Hepatocyte (in vitro differentiated cells): ENCODE results near the gene LLGL2. TPM values are rescaled to one million over a fixed set of nuclear protein-coding genes. Genes with fewer than 3 reads are reported as not detected.

Source experiments
- DNase-seq: peaks from one replicate; pipeline ENCODE4 v3.0.0-alpha.2; 2016; ENCODE audit warnings: low spot score
- H2AFZ ChIP-seq: fragments of 200-600 bp; sonication (generic); 2 replicates; pipeline ENCODE4 v1.6.0; 2016; ENCODE audit warnings: antibody characterized with exemption, mild to moderate bottlenecking
- H3K27ac ChIP-seq: fragments of 200-600 bp; sonication (generic); 2 replicates; pipeline ENCODE4 v1.5.1; 2016; ENCODE audit warnings: mild to moderate bottlenecking
- H3K27me3 ChIP-seq: fragments of 200-600 bp; sonication (generic); 2 replicates; pipeline ENCODE4 v1.6.1; 2016
- H3K36me3 ChIP-seq: fragments of 200-600 bp; sonication (generic); replicated peaks from 2 replicates; pipeline ENCODE4 v1.5.1; 2016; ENCODE audit warnings: low read depth; ENCODE audit not compliant: insufficient read depth
- H3K4me1 ChIP-seq: fragments of 200-600 bp; sonication (generic); 2 replicates; pipeline ENCODE4 v1.5.1; 2016; ENCODE audit warnings: mild to moderate bottlenecking, moderate library complexity; ENCODE audit not compliant: insufficient read depth
- H3K4me2 ChIP-seq: fragments of 200-600 bp; sonication (generic); 2 replicates; pipeline ENCODE4 v1.6.0; 2016
- H3K4me3 ChIP-seq: fragments of 200-600 bp; sonication (generic); 2 replicates; pipeline ENCODE4 v1.5.1; 2016; ENCODE audit warnings: mild to moderate bottlenecking
- H3K79me2 ChIP-seq: fragments of 200-600 bp; sonication (generic); 2 replicates; pipeline ENCODE4 v1.6.0; 2017; ENCODE audit warnings: mild to moderate bottlenecking
- H3K9me2 ChIP-seq: fragments of 200-600 bp; sonication (generic); replicated peaks from 2 replicates; pipeline ENCODE4 v1.6.0; 2017; ENCODE audit warnings: mild to moderate bottlenecking; ENCODE audit not compliant: insufficient read depth
- H3K9me3 ChIP-seq: fragments of 200-600 bp; sonication (generic); 2 replicates; pipeline ENCODE4 v1.5.1; 2016; ENCODE audit warnings: low read depth, mild to moderate bottlenecking
- H4K20me1 ChIP-seq: fragments of 200-600 bp; sonication (generic); 2 replicates; pipeline ENCODE4 v1.6.0; 2016; ENCODE audit warnings: mild to moderate bottlenecking; ENCODE audit not compliant: insufficient read depth, poor library complexity, severe bottlenecking
- CTCF ChIP-seq: fragments of 200-600 bp; sonication (generic); IDR thresholded peaks from 2 replicates; pipeline ENCODE4 v1.5.1; 2016; ENCODE audit warnings: antibody characterized with exemption, mild to moderate bottlenecking; ENCODE audit not compliant: poor library complexity
- EZH2 ChIP-seq: fragments of 200-600 bp; sonication (generic); IDR thresholded peaks from 2 replicates; pipeline ENCODE4 v1.6.1; 2016; ENCODE audit warnings: antibody characterized with exemption, mild to moderate bottlenecking, borderline replicate concordance
- EZH2phosphoT487 ChIP-seq: fragments of 200-600 bp; sonication (generic); IDR thresholded peaks from one replicate; pipeline ENCODE4 v1.6.1; 2018; ENCODE audit warnings: antibody characterized with exemption, mild to moderate bottlenecking, low read depth, moderate library complexity; ENCODE audit not compliant: unreplicated experiment, severe bottlenecking
- WGBS: methylation state at CpG from one replicate; pipeline ENCODE4 v1.1.6; 2016; ENCODE audit warnings: low lambda C conversion rate; ENCODE audit errors: missing lambda C conversion rate; 5-methylcytosine and 5-hydroxymethylcytosine counted together
- polyA plus RNA-seq: library from polyadenylated mRNA; unstranded; fragments of >200 nt; fragmentation: Nextera tagmentation; extraction: Ambion mirVana; gene quantifications from 2 replicates; pipeline ENCODE4 v1.2.1, GENCODE V29; 2016
- total RNA-seq: library from RNA; depleted of rRNA; stranded (reverse); fragments of >200 nt; gene quantifications from 2 replicates; pipeline ENCODE4 v1.2.3, GENCODE V29; 2014

The LLGL2 gene
- total and polyA plus RNA-seq, 2 experiments from 2014 or later: 81.8 to 154 TPM

GRCh38 chr17:75557852-75558665 lies 32.6 kb downstream of the LLGL2 start:
- no peak overlapping the region for H2AFZ ChIP-seq
- no peaks in the 10 kb centered on the region for H4K20me1 ChIP-seq
- whole genome bisulfite sequencing: 88% methylated on average over 18 of the region's 18 CpGs
- TF ChIP-seq CTCF (no peak), EZH2phosphoT487 (no peak), EZH2 (no peak)
- H3K27me3 ChIP-seq: no peaks in the 10 kb centered on the region
- H3K9me2 ChIP-seq: no peaks in the 10 kb centered on the region
- H3K4me1 ChIP-seq: peaks cover 26% of the 10 kb centered on the region
- no peaks in the 10 kb centered on the region for H3K36me3 ChIP-seq
- peak overlapping the region; percentile 80 for H3K27ac ChIP-seq
- DNase-seq: no peak
- H3K79me2 ChIP-seq: peaks cover 21% of the 10 kb centered on the region
- H3K4me2 ChIP-seq: peak overlapping the region; percentile 52
- H3K4me3 ChIP-seq: no peak overlapping the region
- no peaks in the 10 kb centered on the region for H3K9me3 ChIP-seq

- H3K27me3 ChIP-seq: no peaks in the 10 kb centered on the region
- H3K9me3 ChIP-seq: no peaks in the 10 kb centered on the region
- H2AFZ ChIP-seq: no peak overlapping the region
- H3K9me2 ChIP-seq: no peaks in the 10 kb centered on the region
- no peak overlapping the region for H3K4me2 ChIP-seq
- H3K4me1 ChIP-seq: peaks cover 19% of the 10 kb centered on the region
- no peaks in the 10 kb centered on the region for H4K20me1 ChIP-seq
- H3K79me2 ChIP-seq: peaks cover 16% of the 10 kb centered on the region
- TF ChIP-seq CTCF (no peak), EZH2 (no peak), EZH2phosphoT487 (no peak)
- H3K4me3 ChIP-seq: no peak overlapping the region
- H3K27ac ChIP-seq: no peak overlapping the region
- no peak for DNase-seq
- H3K36me3 ChIP-seq: no peaks in the 10 kb centered on the region
- 91% methylated on average over 26 of the region's 38 CpGs for WGBS
Observed at GRCh38 chr17:75558666-75559530, 33.4 kb downstream of the LLGL2 start.

- WGBS: 91% methylated on average over 9 of the region's 9 CpGs
- Histone ChIP-seq H3K36me3 (no peaks in the 10 kb centered on the region), H3K4me2 (no peak overlapping the region)
Observed at GRCh38 chr17:75559958-75560533, 34.5 kb downstream of the LLGL2 start.

More at GRCh38 chr17:75559958-75560533, 34.5 kb downstream of the LLGL2 start:
- Histone ChIP-seq H3K27me3 (no peaks in the 10 kb centered on the region), H3K9me3 (no peaks in the 10 kb centered on the region), H3K9me2 (no peaks in the 10 kb centered on the region), H2AFZ (no peak overlapping the region), H3K4me1 (peaks cover 19% of the 10 kb centered on the region), H3K27ac (no peak overlapping the region), H4K20me1 (no peaks in the 10 kb centered on the region), H3K79me2 (peaks cover 6% of the 10 kb centered on the region), H3K4me3 (no peak overlapping the region)
- TF ChIP-seq EZH2phosphoT487 (no peak), EZH2 (no peak), CTCF (no peak)
- no peak for DNase-seq
